Astrocyte (in vitro differentiated cells and primary cell): ENCODE data around the gene ASB6. TPM values are rescaled to one million over a fixed set of nuclear protein-coding genes. Genes with fewer than 3 reads are reported as not detected.
"Not testable (repeated sequence)": the region's sequence is repeated elsewhere in the genome, so short reads cannot be mapped to it uniquely, and the experiment has no call there.

ENCODE experiments used
- DNase-seq: peaks from one replicate; pipeline ENCODE4 v3.0.0-alpha.2; 2010; ENCODE audit warnings: low read depth
- FAIRE-seq: peaks from 2 replicates; lab custom pipeline; 2011; peaks lifted over from hg19 to GRCh38; lab: Jason Lieb, UNC
- H2AFZ ChIP-seq: 2 replicates; pipeline ENCODE4 v1.6.0; 2012; ENCODE audit warnings: low read depth, low read length, inconsistent platforms
- H3K27ac ChIP-seq: 2 replicates; pipeline ENCODE4 v1.5.1; 2011; ENCODE audit warnings: low read depth, low read length, inconsistent platforms
- H3K27me3 ChIP-seq: 2 replicates; pipeline ENCODE4 v1.6.0; 2011; ENCODE audit warnings: low read length, inconsistent platforms; ENCODE audit not compliant: insufficient read depth
- H3K36me3 ChIP-seq: 2 replicates; pipeline ENCODE4 v1.5.1; 2011; ENCODE audit warnings: low read length, inconsistent platforms; ENCODE audit not compliant: insufficient read depth
- H3K4me1 ChIP-seq: 2 replicates; pipeline ENCODE4 v1.5.1; 2011; ENCODE audit warnings: low read length, inconsistent platforms; ENCODE audit not compliant: insufficient read depth
- H3K4me2 ChIP-seq: 2 replicates; pipeline ENCODE4 v1.6.0; 2012; ENCODE audit warnings: low read length, inconsistent platforms
- H3K4me3 ChIP-seq: 2 replicates; pipeline ENCODE4 v1.5.1; 2011; ENCODE audit warnings: low read depth, mild to moderate bottlenecking, low read length, inconsistent platforms; ENCODE audit not compliant: insufficient read depth
- H3K79me2 ChIP-seq: 2 replicates; pipeline ENCODE4 v1.6.0; 2012; ENCODE audit warnings: mild to moderate bottlenecking, low read length, inconsistent platforms; ENCODE audit not compliant: insufficient read depth
- H3K9ac ChIP-seq: 2 replicates; pipeline ENCODE4 v1.6.0; 2012; ENCODE audit warnings: mild to moderate bottlenecking, low read length, inconsistent platforms
- H3K9me3 ChIP-seq: 2 replicates; pipeline ENCODE4 v1.5.1; 2012; ENCODE audit warnings: low read depth, mild to moderate bottlenecking, low read length, inconsistent platforms; ENCODE audit not compliant: insufficient read depth
- H4K20me1 ChIP-seq: 2 replicates; pipeline ENCODE4 v1.6.0; 2012; ENCODE audit warnings: low read length, inconsistent platforms; ENCODE audit not compliant: insufficient read depth
- H3K27ac Mint-ChIP-seq: one replicate; pipeline ENCODE4 v1.8.0; 2021; ENCODE audit warnings: mild to moderate bottlenecking, mixed read lengths; ENCODE audit not compliant: unreplicated experiment
- H3K27me3 Mint-ChIP-seq: one replicate; pipeline ENCODE4 v1.8.0; 2021; ENCODE audit warnings: low read depth, mixed read lengths; ENCODE audit not compliant: unreplicated experiment
- H3K36me3 Mint-ChIP-seq: one replicate; pipeline ENCODE4 v1.8.0; 2021; ENCODE audit warnings: low read depth, mixed read lengths; ENCODE audit not compliant: unreplicated experiment
- H3K4me1 Mint-ChIP-seq: one replicate; pipeline ENCODE4 v1.8.0; 2021; ENCODE audit warnings: low read depth, mixed read lengths; ENCODE audit not compliant: unreplicated experiment
- H3K4me3 Mint-ChIP-seq: one replicate; pipeline ENCODE4 v1.8.0; 2021; ENCODE audit warnings: mild to moderate bottlenecking, moderate library complexity, mixed read lengths; ENCODE audit not compliant: unreplicated experiment
- H3K9me3 Mint-ChIP-seq: one replicate; pipeline ENCODE4 v1.8.0; 2021; ENCODE audit warnings: mild to moderate bottlenecking, mixed read lengths; ENCODE audit not compliant: unreplicated experiment
- CTCF ChIP-seq: IDR thresholded peaks from 2 replicates; pipeline ENCODE4 v1.5.1; 2011; ENCODE audit warnings: low read depth, mild to moderate bottlenecking, inconsistent platforms, low read length, moderate library complexity; ENCODE audit not compliant: insufficient read depth
- EZH2 ChIP-seq: IDR thresholded peaks from 2 replicates; pipeline ENCODE4 v1.6.1; 2012; ENCODE audit warnings: mild to moderate bottlenecking, low read length, inconsistent platforms; ENCODE audit not compliant: insufficient read depth
- total RNA-seq: library from RNA; stranded (reverse); gene quantifications from 2 replicates; pipeline ENCODE4 v1.2.1, GENCODE V29; 2021

The ASB6 gene
- total RNA-seq, 1 donor from 2014 or later: 24.3 TPM

DNA sequence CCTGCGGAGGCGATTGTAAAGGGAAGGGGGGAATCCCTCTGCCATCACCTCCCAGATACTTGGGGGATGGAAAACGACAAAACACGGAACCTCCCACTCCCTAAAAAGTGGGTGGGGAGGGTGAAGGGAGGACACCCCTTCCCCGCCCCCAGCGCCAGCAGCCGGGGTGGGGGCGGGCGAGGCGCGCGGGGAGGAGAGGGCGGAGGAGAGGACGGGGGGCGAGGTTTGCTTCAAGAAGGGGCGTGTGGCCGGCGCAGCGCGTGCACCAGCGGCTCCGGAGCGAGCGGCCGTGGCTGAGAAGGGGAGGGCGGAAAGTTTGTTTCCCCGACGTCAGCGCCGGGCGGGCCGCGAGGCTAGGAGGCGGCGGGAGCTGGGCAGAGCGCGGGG lies 23.4 kb upstream of the ASB6 start, which contains the start of gene PRRX2:
TSS of gene PRRX2 (plus strand) at position 259 of the 387 bp plus-strand sequence. CDS start 221 bp downstream, outside the sequence.
- no peaks in the 10 kb centered on the region for H3K9me3 Mint-ChIP-seq
- no peaks in the 10 kb centered on the region for H3K79me2 ChIP-seq
- no peaks in the 10 kb centered on the region for H3K36me3 ChIP-seq
- DNase-seq (peak; percentile 36), FAIRE-seq (no peak)
- TF ChIP-seq CTCF: no peak
- peak; percentile 85 for TF ChIP-seq EZH2
- no peak within 1 kb of the TSS for H2AFZ ChIP-seq
- H3K27me3 ChIP-seq: peaks cover 19% of the 10 kb centered on the region
- H3K4me3 Mint-ChIP-seq: peak within 1 kb of the TSS; percentile 67
- no peaks in the 10 kb centered on the region for H3K4me1 Mint-ChIP-seq
- H3K36me3 Mint-ChIP-seq: no peaks in the 10 kb centered on the region
- peak within 1 kb of the TSS; percentile 73 for H3K4me2 ChIP-seq
- peak within 1 kb of the TSS; percentile 28 for H3K4me3 ChIP-seq
- H3K4me1 ChIP-seq: peaks cover 10% of the 10 kb centered on the region
- no peaks in the 10 kb centered on the region for H3K9me3 ChIP-seq
- H3K27me3 Mint-ChIP-seq: peaks cover 33% of the 10 kb centered on the region
- H3K27ac ChIP-seq: no peak within 1 kb of the TSS
- H4K20me1 ChIP-seq: peaks cover 3% of the 10 kb centered on the region
- no peak within 1 kb of the TSS for H3K27ac Mint-ChIP-seq
- H3K9ac ChIP-seq: no peak within 1 kb of the TSS

- Histone ChIP-seq H2AFZ (no peak overlapping the region), H3K27me3 (peaks cover 19% of the 10 kb centered on the region), H3K4me3 (peak overlapping the region; percentile 28), H4K20me1 (peaks cover 3% of the 10 kb centered on the region), H3K79me2 (no peaks in the 10 kb centered on the region), H3K9ac (no peak overlapping the region), H3K4me2 (peak overlapping the region; percentile 73), H3K4me1 (peaks cover 9% of the 10 kb centered on the region), H3K36me3 (no peaks in the 10 kb centered on the region), H3K27ac (no peak overlapping the region), H3K9me3 (no peaks in the 10 kb centered on the region)
- Mint-ChIP-seq H3K27ac (no peak overlapping the region), H3K27me3 (peaks cover 33% of the 10 kb centered on the region), H3K36me3 (no peaks in the 10 kb centered on the region), H3K4me3 (peak overlapping the region; percentile 67), H3K4me1 (no peaks in the 10 kb centered on the region), H3K9me3 (no peaks in the 10 kb centered on the region)
- FAIRE-seq (no peak), DNase-seq (no peak)
- no peak for TF ChIP-seq CTCF
- TF ChIP-seq EZH2: no peak
These were observed 22.9 kb upstream of the ASB6 start for GRCh38 chr9:129664746-129665388.

GRCh38 chr9:129662239-129662638 lies 20.3 kb upstream of the ASB6 start:
- H3K9me3 ChIP-seq, H3K36me3 Mint-ChIP-seq, H3K27ac Mint-ChIP-seq, H3K4me1 ChIP-seq, H3K4me1 Mint-ChIP-seq, H3K79me2 ChIP-seq, H4K20me1 ChIP-seq, H2AFZ ChIP-seq, H3K4me2 ChIP-seq, H3K27ac ChIP-seq, FAIRE-seq, DNase-seq, H3K4me3 Mint-ChIP-seq, H3K36me3 ChIP-seq, H3K9ac ChIP-seq, H3K9me3 Mint-ChIP-seq, H3K4me3 ChIP-seq: not testable (repeated sequence)
- H3K27me3 ChIP-seq: peaks cover 19% of the 10 kb centered on the region
- H3K27me3 Mint-ChIP-seq: peaks cover 33% of the 10 kb centered on the region
